Esophagus squamous epithelium (tissue), 4 donors: ENCODE results near the gene ADPRM.

Experiments
- CTCF ChIP-seq, 6 experiments: fragments of 450-650 bp in 4 of 6; fragments of 200-600 bp in 2 of 6; sonication (generic) in 2 of 6; IDR thresholded peaks; one replicate each; pipeline ENCODE4 v1.5.1; 2016 to 2019; ENCODE audit warnings: antibody characterized with exemption in 6 of 6, mild to moderate bottlenecking in 4 of 6, moderate library complexity in 4 of 6
- POLR2A ChIP-seq, 4 donors: fragments of 450-650 bp; IDR thresholded peaks; one replicate each; pipeline ENCODE4 v1.6.1; 2017; ENCODE audit warnings: antibody characterized with exemption in 4 of 4, mild to moderate bottlenecking in 4 of 4, moderate library complexity in 3 of 4

- TF ChIP-seq CTCF (IDR thresholded peaks at IDR 0.05) (no peak), POLR2A (IDR thresholded peaks at IDR 0.05) (no peak)
Measured at GRCh38 chr17:10756619-10757018, 59.2 kb downstream of the ADPRM start.
